Stimulated activated CD4-positive, alpha-beta T cell treated with anti-CD3 and anti-CD28 coated beads, TNF-alpha, amount 100 ng/mL, for 1 hour (primary cell): Measurements from ENCODE around the gene RTKN.
"Not testable (repeated sequence)": the region's sequence is repeated elsewhere in the genome, so short reads cannot be mapped to it uniquely, and the experiment has no call there.

ENCODE experiments used
- DNase-seq, 3 donors: peaks; one replicate each; pipeline ENCODE4 v3.0.0-alpha.2; 2020; ENCODE audit warnings: low read depth in 3 of 3, low spot score in 1 of 3

The RTKN gene

GRCh38 chr2:74441690-74442482 is at the start of gene RTKN:
Gene RTKN (minus strand): TSS chr2:74441937. CDS start chr2:74441816, 121 bp downstream.
- DNase-seq: no peak

GRCh38 chr2:74489906-74490305 is 48.2 kb upstream of the RTKN start:
- DNase-seq: no peak

- DNase-seq: no peak
Measured at GRCh38 chr2:74488643-74489481, 47.1 kb upstream of the RTKN start.

GRCh38 chr2:74486141-74486540 is 44.4 kb upstream of the RTKN start:
- DNase-seq: no peak

- not testable (repeated sequence) for DNase-seq
Measured at GRCh38 chr2:74483675-74484164, 42.0 kb upstream of the RTKN start.

- peak; percentile 78 to 83 (median 80) for DNase-seq
Measured at GRCh38 chr2:74482801-74483674, 41.3 kb upstream of the RTKN start, which contains the start of the genes CCDC142 and TTC31. Gene CCDC142 (minus strand): TSS chr2:74482998. CDS start chr2:74482837, 161 bp downstream. Gene TTC31 (plus strand): TSS chr2:74483081. CDS start chr2:74483096, 15 bp downstream.

GRCh38 chr2:74481961-74482800 is 40.4 kb upstream of the RTKN start:
- no peak for DNase-seq

GRCh38 chr2:74481431-74481830 is 39.7 kb upstream of the RTKN start:
- no peak for DNase-seq

- DNase-seq: no peak
Measured at GRCh38 chr2:74474899-74475298, 33.2 kb upstream of the RTKN start.

GRCh38 chr2:74474481-74474880 is 32.7 kb upstream of the RTKN start:
- DNase-seq: no peak

- DNase-seq: no peak
Measured at GRCh38 chr2:74472945-74473258, 31.2 kb upstream of the RTKN start.

GRCh38 chr2:74472086-74472944 is 30.6 kb upstream of the RTKN start, which contains the start of gene MRPL53:
Gene MRPL53 (minus strand): TSS chr2:74472680. CDS start chr2:74472660, 20 bp downstream.
- peak; percentile 88 to 97 (median 93) for DNase-seq

GRCh38 chr2:74471332-74472065 is 29.8 kb upstream of the RTKN start:
- DNase-seq: no peak

GRCh38 chr2:74470742-74471141 is 29.0 kb upstream of the RTKN start:
- DNase-seq: not testable (repeated sequence)

- no peak for DNase-seq
Measured at GRCh38 chr2:74464406-74464805, 22.7 kb upstream of the RTKN start.

GRCh38 chr2:74462786-74463105 is 21.0 kb upstream of the RTKN start:
- DNase-seq: no peak

- no peak for DNase-seq
Measured at GRCh38 chr2:74462054-74462785, 20.5 kb upstream of the RTKN start.
